Activated naive CD4-positive, alpha-beta T cell treated with anti-CD3 and anti-CD28 coated beads, Interleukin-2, amount 50 U/mL, for 72 hours (primary cell): Measurements from ENCODE around the gene ENHO. TPM values are rescaled to one million over a fixed set of nuclear protein-coding genes. Genes with fewer than 3 reads are reported as not detected.

ENCODE experiments used
- ATAC-seq, 2 donors: fragments of 150-1000 bp; cut with Tn5 transposase; 2 replicates each; pipeline ENCODE4 v1.10.0; 2021; ENCODE audit warnings: mild to moderate bottlenecking in 2 of 2, moderate library complexity in 2 of 2
- DNase-seq, 2 donors: peaks; one replicate each; pipeline ENCODE4 v3.0.0; 2021 to 2022; ENCODE audit warnings: low spot score in 2 of 2
- H3K27ac Mint-ChIP-seq, 2 donors: one replicate each; pipeline ENCODE4 v1.8.0; 2022; ENCODE audit warnings: mild to moderate bottlenecking in 2 of 2, mixed read lengths in 2 of 2
- H3K36me3 Mint-ChIP-seq, 2 donors: one replicate each; pipeline ENCODE4 v1.8.0; 2022; ENCODE audit warnings: mixed read lengths in 2 of 2
- H3K9me3 Mint-ChIP-seq, 2 donors: one replicate each; pipeline ENCODE4 v1.8.0; 2022; ENCODE audit warnings: mixed read lengths in 2 of 2
- total RNA-seq, 2 donors: library from RNA; stranded (reverse); gene quantifications; one replicate each; pipeline ENCODE4 v1.2.3, GENCODE V29; 2022

The ENHO gene
- under 1 TPM in 1 of 2 donors, not detected in 1; 0.31 TPM for total RNA-seq

DNA sequence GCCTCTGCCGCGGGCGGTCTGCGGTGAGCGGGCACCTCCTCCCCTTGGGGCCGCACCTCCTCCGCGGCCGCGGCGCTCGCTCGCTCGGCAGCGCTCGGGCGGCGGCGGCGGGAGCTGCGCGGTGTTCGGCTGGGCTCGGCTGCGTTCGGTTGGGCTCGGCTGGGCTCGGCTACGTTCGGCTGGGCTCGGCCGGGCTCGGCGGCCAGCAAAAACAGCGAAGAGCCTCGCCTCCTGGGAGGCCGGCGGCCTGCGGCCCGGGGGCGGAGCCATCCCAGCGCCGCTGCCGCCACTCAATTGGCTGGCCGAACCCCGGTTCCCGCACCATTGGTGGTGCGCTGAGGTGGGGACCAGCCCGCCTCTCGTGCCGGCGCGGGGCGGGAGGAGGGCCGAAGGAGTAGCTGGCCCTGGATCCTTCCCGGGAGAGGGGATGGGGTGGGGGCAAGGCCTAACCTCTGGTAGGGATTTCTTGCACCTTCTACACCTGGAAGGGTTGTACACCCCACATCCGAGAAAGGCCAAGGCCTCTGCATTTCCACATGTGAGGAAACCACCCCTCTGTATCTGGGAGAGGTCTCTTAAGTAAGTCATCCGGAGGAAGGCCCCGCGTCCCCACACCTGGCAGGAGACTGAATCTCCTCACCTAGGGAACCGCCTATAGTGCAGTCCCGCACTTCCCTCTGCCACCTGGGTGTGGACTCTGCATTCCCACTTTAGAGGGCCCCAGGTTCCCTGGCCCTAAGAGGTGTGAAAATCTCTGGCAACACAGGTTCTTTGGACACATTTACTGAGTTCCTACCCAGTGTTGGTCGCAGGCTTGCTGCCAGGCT, at the start of gene ENHO:
Gene ENHO, minus strand, starts transcription at position 20 of the 827 bp plus-strand sequence. CDS start 1,295 bp downstream, outside the sequence.
- Mint-ChIP-seq H3K9me3 (no peaks in the 10 kb centered on the region), H3K27ac (no peak within 1 kb of the TSS), H3K36me3 (no peaks in the 10 kb centered on the region)
- peak; percentile 91 to 96 for DNase-seq
- ATAC-seq, result peak; percentile 90 to 94

DNA sequence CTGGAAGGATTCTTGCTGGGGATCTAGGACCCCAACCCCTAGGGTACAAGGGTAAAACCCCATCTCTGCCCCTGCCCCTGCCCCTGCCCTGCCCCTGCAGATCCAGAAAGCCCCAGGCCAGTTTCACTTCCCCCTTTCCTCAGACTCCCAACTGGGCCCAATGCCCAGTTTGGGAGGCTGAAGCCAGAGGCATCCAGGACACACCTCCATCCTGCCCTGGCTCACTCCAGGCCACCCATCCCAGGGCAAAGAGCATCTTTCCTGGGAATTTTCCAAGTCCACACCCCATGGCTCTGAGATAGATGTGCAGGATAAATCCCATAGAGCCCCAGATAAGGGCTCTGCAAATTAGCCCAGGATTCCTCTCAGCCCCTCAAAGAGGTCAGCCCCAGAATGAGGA, 49.3 kb upstream of the ENHO start:
- Mint-ChIP-seq H3K9me3 (no peaks in the 10 kb centered on the region), H3K27ac (no peak overlapping the region), H3K36me3 (no peaks in the 10 kb centered on the region)
- no peak for ATAC-seq
- no peak for DNase-seq

DNA sequence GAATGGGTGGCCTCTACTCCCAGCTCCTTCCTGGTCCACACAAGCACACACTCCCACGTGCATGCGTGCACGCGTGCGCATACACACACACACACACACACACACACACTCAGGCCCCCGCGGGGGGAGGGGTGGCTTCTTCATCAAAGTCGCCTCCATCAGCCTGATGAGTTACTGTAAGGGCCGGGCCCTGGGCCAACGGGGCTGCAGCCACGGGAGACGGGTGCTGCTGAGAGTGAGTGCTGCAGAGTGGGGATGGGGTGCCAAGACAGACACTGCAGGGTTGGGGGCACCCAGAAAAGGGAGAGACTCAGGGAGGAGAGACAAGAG, 48.7 kb upstream of the ENHO start:
- Mint-ChIP-seq H3K9me3 (no peaks in the 10 kb centered on the region), H3K36me3 (no peaks in the 10 kb centered on the region), H3K27ac (no peak overlapping the region)
- no peak for DNase-seq
- no peak for ATAC-seq

GRCh38 chr9:34570809-34571480, 48.2 kb upstream of the ENHO start:
- DNase-seq (no peak), ATAC-seq (no peak)
- Mint-ChIP-seq H3K27ac (no peak overlapping the region), H3K9me3 (no peaks in the 10 kb centered on the region), H3K36me3 (no peaks in the 10 kb centered on the region)

DNA sequence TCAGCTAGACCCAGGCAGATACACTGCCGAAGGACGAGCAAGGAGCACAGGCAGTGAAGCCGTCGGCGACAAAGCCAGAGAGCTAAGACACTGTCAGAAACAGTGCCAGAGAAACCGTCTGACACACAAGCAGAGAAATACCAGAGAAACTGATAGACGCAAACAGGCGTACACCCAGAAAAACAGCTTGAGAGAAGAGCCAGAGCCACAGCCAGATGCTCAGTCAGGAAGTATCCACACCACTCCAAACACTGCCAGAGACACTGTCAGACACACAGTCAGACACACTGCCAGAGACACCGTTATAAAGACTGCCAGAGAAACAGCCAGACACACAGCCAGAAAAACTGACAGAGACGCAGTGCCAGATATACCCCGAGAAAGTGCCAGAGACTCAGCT, 47.6 kb upstream of the ENHO start:
- Mint-ChIP-seq H3K36me3 (no peaks in the 10 kb centered on the region), H3K27ac (no peak overlapping the region), H3K9me3 (no peaks in the 10 kb centered on the region)
- ATAC-seq, result no peak
- no peak for DNase-seq

DNA sequence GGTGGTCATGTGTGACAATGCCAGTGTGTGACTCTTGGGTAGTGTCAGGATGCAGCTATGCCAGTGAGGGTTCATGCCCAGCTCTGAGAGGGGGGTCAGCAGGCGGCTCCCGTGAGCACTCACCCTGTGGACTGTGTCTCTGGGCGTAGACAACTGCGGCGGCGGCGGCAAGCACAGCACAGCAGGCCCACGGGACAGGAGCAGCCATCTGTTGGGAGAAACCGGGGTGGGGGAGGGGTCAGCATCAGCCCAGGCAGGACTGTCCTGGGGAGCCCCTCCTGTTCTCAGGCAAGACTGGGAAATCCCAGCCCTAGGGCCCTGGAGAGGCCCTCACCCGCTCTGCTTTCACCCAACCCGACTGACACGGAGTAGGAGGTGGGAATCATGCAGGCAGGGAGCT, 46.0 kb upstream of the ENHO start:
- Mint-ChIP-seq H3K9me3 (no peaks in the 10 kb centered on the region), H3K27ac (no peak overlapping the region), H3K36me3 (no peaks in the 10 kb centered on the region)
- DNase-seq (no peak), ATAC-seq (no peak)

- ATAC-seq, result no peak
- Mint-ChIP-seq H3K27ac (no peak overlapping the region), H3K9me3 (no peaks in the 10 kb centered on the region), H3K36me3 (no peaks in the 10 kb centered on the region)
- DNase-seq, result no peak
Observed at GRCh38 chr9:34568133-34568532, 45.3 kb upstream of the ENHO start.

GRCh38 chr9:34566972-34567371, 44.2 kb upstream of the ENHO start:
- ATAC-seq, result no peak
- Mint-ChIP-seq H3K27ac (no peak overlapping the region), H3K36me3 (no peaks in the 10 kb centered on the region), H3K9me3 (no peaks in the 10 kb centered on the region)
- no peak for DNase-seq

DNA sequence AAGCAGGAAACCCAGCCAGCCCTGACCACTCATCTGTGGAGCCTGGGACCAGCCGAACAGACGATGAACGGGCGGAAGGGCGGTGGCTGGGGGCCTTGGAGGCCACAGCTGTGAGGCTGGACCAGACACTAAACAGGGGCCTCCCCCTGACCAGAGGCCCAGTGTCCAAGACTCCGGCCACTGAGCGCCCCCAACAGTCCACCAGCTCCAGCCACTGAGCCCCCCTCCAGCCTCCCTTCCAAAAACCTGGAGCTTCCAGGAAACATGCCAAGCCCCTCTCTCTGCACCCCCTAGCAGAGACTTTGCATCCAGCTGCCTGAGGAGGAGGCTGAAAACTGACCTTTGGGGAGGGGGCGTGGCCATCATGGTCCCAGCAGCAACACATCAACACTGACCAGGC, 43.5 kb upstream of the ENHO start:
- H3K9me3 Mint-ChIP-seq, result no peaks in the 10 kb centered on the region
- no peaks in the 10 kb centered on the region for H3K36me3 Mint-ChIP-seq
- ATAC-seq (no peak), DNase-seq (no peak)
- H3K27ac Mint-ChIP-seq, result no peak overlapping the region

DNA sequence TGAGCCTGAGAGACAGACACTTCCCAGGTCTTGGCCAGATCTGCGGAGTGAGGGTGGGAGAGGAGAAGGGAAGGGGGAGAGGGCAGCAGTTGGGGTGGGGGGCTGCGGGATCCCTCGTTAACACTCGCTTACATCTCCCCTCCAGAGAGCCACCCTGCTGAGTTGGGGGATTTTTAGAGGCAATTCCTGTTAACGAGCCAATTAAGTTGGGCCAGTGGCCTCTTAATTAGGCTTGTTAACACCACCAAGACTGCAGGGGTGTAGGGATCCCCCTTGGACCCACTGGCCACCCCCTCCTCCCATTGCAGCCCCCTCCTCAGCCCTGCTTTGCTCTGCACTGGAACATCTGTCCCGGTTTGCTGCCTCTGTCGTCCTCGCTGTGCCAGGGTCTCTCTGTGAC, 43.1 kb upstream of the ENHO start:
- DNase-seq (no peak), ATAC-seq (no peak)
- no peak overlapping the region for H3K27ac Mint-ChIP-seq
- H3K9me3 Mint-ChIP-seq, result no peaks in the 10 kb centered on the region
- no peaks in the 10 kb centered on the region for H3K36me3 Mint-ChIP-seq

GRCh38 chr9:34564617-34565016, 41.8 kb upstream of the ENHO start:
- DNase-seq (no peak), ATAC-seq (no peak)
- Mint-ChIP-seq H3K27ac (no peak overlapping the region), H3K36me3 (no peaks in the 10 kb centered on the region), H3K9me3 (no peaks in the 10 kb centered on the region)

GRCh38 chr9:34563262-34563661, 40.5 kb upstream of the ENHO start:
- Mint-ChIP-seq H3K27ac (no peak overlapping the region), H3K9me3 (no peaks in the 10 kb centered on the region), H3K36me3 (no peaks in the 10 kb centered on the region)
- ATAC-seq (no peak), DNase-seq (no peak)

DNA sequence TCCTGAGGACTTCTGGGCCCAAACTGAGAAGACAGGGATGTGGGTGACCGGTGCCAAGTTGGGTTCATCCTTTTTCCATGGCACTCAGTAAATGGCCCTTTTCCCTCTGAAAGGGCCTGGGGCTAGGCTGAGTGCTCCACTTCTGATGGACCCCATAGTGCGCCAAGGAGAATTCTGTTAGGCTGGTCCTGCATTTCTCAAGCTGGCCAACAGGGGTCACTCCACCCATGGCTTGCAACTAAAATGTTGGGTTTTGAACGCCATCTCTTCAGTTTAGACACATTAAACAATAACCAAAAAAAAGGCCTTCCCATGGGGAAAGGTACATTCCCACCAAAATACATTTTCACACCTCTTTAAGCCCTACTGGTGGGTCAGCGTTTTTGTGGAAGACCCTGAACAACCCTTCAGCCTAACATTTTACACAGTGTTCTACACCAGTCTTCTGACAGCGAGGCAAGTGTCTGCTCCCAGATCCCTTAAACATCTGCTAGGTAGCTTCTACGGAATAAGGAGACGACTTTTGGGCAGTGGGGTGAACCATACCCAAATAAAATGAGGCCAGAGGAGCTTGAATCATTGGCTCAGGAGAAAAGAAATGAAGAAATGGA, 39.5 kb upstream of the ENHO start:
- Mint-ChIP-seq H3K9me3 (no peaks in the 10 kb centered on the region), H3K27ac (no peak overlapping the region), H3K36me3 (no peaks in the 10 kb centered on the region)
- ATAC-seq, result no peak
- DNase-seq, result peak in 1 of 2 donors; percentile 64

GRCh38 chr9:34560599-34561214, 37.9 kb upstream of the ENHO start:
- Mint-ChIP-seq H3K9me3 (no peaks in the 10 kb centered on the region), H3K27ac (no peak overlapping the region), H3K36me3 (no peaks in the 10 kb centered on the region)
- no peak for DNase-seq
- ATAC-seq, result no peak

DNA sequence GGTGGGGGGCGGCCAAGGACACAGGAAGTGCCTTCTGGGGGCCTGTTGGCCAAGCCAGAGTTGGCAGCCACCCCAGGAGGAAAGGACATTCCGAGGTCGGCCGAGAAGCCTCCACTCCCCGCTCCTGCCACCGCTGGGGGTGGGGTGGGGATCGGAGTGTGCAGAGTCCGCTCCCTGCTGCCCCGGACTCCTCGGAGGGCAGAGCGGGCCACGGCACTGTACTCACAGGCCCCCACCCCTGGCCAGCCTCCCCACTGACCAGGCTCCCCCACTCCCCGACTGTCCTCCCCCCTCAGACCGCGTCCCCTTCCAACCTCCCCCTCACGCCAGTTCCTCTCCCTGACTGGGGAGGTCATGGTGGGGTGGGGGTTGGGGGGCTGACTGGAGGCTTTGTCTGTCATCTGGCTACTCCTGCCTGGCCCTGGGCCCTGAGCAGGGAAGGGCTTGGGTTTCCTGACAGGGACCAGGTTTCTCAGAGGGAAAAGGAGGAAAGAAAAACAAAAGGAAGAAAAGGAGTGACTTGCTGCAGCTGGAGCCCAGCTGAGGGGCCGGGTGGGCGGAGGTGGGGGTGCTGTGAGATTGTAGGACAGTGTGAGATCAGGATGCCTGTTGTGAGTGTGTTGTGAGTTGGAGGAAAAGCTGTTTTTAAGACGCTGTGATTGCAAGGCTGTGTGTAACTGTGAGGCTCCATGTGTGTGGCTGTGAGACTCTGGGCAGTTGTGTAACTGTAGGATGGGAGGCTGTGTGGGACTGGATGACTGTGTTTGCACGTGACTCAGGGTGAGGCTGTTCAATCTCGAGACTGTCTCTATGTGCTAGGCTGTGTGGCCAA, 37.0 kb upstream of the ENHO start:
- ATAC-seq (peak; percentile 36 to 44), DNase-seq (no peak)
- Mint-ChIP-seq H3K9me3 (no peaks in the 10 kb centered on the region), H3K27ac (no peak overlapping the region), H3K36me3 (no peaks in the 10 kb centered on the region)

DNA sequence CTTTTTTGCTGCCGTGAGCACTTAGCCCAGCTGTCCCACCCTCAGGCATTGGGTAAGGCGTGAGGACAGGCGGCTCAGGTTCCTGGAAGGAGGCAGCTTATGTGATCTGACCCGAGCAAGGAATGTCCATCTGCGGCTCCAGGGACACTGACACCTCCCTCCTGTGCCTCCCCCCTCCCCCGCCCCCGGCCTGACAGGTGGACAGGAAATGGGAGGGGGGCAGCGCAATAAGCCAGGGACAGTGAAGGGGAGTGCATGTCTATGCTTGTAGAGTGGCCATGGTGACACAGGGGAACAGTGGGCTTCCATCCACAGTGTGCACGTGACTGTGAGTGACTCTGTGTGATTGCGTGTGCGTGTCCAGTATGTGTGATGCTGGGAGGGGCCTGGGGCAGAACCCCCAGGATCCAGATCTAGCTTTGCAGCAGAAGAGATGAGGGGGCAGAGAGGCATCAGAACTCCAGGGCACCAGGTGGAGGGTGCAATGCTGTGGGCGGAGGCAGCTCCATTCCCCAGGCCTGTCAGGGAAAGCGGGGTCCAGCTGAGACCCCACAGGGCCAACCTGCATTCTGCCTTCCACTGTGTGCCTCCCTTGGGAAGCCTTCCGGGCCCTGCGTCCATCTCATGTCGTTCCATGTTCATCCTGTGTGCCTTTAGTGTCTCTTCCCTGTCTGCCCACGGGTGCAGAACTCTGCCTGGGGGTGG, 36.3 kb upstream of the ENHO start:
- H3K36me3 Mint-ChIP-seq, result no peaks in the 10 kb centered on the region
- no peaks in the 10 kb centered on the region for H3K9me3 Mint-ChIP-seq
- DNase-seq, result no peak
- no peak overlapping the region for H3K27ac Mint-ChIP-seq
- ATAC-seq, result no peak
